ENCODE results near the gene C10orf95. TPM values are rescaled to one million over a fixed set of nuclear protein-coding genes. Genes with fewer than 3 reads are reported as not detected.

C10orf95 gene
- total RNA-seq, 2 donors from 2014 or later: not detected

DNA sequence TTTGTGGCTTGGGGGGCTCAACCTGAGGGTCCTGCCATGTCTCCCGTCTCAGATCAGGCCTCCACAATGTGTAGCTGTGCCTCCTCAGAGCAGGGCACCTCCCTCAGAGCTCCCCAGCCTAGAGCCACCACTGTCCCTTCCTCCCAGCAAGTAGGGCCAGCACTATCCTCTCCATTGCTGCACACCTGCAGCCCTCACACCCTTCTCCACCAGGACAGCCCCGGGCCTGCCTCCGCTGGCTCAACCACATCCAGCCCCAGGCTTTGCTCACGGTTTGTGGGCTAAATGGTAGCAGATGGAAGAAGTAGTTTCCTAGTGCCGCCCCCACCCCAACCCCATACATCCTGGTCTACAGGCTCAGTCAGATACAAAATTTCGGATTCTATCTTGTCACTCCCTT, 45.7 kb downstream of the C10orf95 start:
- Histone ChIP-seq H3K4me3 (no peak overlapping the region), H3K27me3 (peaks cover 0 to 4% of the 10 kb centered on the region in 2 donors), H3K36me3 (peaks cover 14% of the 10 kb centered on the region), H3K9me3 (no peaks in the 10 kb centered on the region), H3K27ac (no peak overlapping the region), H3K4me1 (peaks cover 0 to 8% of the 10 kb centered on the region in 2 donors)
- TF ChIP-seq, protein P1, sequence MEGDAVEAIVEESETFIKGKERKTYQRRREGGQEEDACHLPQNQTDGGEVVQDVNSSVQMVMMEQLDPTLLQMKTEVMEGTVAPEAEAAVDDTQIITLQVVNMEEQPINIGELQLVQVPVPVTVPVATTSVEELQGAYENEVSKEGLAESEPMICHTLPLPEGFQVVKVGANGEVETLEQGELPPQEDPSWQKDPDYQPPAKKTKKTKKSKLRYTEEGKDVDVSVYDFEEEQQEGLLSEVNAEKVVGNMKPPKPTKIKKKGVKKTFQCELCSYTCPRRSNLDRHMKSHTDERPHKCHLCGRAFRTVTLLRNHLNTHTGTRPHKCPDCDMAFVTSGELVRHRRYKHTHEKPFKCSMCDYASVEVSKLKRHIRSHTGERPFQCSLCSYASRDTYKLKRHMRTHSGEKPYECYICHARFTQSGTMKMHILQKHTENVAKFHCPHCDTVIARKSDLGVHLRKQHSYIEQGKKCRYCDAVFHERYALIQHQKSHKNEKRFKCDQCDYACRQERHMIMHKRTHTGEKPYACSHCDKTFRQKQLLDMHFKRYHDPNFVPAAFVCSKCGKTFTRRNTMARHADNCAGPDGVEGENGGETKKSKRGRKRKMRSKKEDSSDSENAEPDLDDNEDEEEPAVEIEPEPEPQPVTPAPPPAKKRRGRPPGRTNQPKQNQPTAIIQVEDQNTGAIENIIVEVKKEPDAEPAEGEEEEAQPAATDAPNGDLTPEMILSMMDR (IDR thresholded peaks at IDR 0.05): no peak
- DNase-seq (ENCODE audit: low spot score): no peak

DNA sequence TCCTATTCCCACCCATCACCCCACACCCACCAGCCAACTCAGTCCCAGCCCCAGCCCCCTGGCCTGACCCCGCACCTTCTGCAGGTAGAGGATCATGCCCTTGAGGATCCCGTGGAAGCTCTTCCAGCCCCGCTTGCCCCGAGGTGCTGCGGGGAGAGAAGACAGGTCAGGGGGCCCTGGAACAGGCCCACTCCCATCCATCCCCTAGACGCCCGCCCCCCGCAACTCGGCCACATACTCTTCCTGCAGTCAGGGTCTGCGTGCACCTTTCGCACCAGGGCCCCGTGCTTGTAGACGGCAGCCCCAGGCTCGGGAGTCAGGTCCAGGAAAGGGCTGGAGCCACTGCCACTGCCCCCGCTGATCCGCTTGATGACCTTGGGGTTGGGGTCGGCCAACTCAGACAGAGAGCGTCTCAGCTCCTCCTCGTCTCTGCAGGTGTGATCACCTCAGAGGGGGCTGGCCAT, 46.2 kb downstream of the C10orf95 start:
- peaks cover 14% of the 10 kb centered on the region for H3K36me3 ChIP-seq
- H3K27me3 ChIP-seq: no peaks in the 10 kb centered on the region
- TF ChIP-seq, protein P1 (IDR thresholded peaks at IDR 0.05): no peak
- H3K4me3 ChIP-seq: no peak overlapping the region
- no peak for DNase-seq (ENCODE audit: low spot score)
- peaks cover 0 to 4% of the 10 kb centered on the region in 2 donors for H3K4me1 ChIP-seq
- no peak overlapping the region for H3K27ac ChIP-seq
- H3K9me3 ChIP-seq: no peaks in the 10 kb centered on the region

DNA sequence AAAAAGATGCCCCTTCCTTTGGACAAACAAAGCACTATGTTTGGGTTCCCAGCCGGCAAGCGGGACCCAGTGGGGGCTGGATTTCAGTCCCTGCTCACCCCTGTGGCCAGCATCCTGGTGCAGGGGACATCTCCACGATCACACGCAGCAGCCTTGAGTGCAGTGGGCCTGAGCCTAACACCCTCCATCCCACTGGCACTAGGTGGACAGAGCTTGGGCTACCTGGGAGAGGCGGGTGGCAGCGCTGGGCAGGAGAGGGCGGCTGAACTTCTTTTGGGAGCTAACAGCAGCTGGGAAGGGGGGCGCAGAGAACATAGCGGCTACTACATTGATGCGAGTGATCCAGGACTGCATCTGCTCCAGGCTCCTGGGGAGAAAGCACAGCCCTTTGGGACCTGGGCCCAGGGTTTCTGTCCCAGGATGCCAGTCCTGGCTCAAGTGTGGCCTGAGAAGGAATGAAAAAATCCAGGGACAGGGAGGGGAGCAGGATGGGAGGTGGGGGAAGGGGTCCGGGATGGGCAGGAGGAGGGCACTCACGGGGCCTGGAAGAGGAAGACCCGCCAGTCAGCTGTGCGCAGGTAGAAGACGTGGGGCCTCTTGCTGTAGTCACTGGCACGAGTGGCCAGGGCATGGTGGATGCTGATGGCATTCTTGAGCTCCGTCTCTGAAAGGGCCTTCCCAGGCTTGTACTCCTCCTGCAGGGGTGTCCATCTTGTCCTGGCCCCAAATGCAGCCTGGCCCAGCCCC, 46.8 kb downstream of the C10orf95 start:
- TF ChIP-seq, protein P1 (IDR thresholded peaks at IDR 0.05): no peak
- Histone ChIP-seq H3K27me3 (no peaks in the 10 kb centered on the region), H3K27ac (no peak overlapping the region), H3K4me1 (peaks cover 0 to 7% of the 10 kb centered on the region in 2 donors), H3K36me3 (peaks cover 14% of the 10 kb centered on the region), H3K4me3 (no peak overlapping the region), H3K9me3 (no peaks in the 10 kb centered on the region)
- DNase-seq (ENCODE audit: low spot score): no peak

DNA sequence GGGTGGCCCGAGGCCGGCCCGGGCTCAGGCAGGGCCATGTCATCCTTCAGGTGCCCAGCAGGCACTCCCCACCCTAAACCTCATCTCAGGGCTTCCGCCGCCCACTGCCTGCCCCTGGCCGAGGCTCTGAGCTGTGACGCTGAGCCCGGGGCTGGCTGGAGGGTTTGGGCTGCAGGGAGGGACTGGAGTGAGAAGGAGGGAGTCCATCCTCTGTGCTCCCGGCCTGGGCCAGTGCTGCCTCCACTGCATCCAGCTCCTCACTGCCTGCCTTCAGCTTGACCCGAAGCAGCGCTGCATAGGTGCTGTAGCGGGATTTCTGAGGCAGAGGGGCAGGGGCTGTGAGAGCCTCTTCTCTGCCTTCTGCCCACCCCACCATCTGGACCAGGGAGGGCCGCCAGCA, 48.2 kb downstream of the C10orf95 start:
- H3K4me3 ChIP-seq: no peak overlapping the region
- peaks cover 0 to 18% of the 10 kb centered on the region in 2 donors for H3K4me1 ChIP-seq
- H3K36me3 ChIP-seq: peaks cover 14% of the 10 kb centered on the region
- TF ChIP-seq, protein P1 (IDR thresholded peaks at IDR 0.05): no peak
- H3K9me3 ChIP-seq: no peaks in the 10 kb centered on the region
- DNase-seq (ENCODE audit: low spot score): no peak
- no peaks in the 10 kb centered on the region for H3K27me3 ChIP-seq
- H3K27ac ChIP-seq: no peak overlapping the region

DNA sequence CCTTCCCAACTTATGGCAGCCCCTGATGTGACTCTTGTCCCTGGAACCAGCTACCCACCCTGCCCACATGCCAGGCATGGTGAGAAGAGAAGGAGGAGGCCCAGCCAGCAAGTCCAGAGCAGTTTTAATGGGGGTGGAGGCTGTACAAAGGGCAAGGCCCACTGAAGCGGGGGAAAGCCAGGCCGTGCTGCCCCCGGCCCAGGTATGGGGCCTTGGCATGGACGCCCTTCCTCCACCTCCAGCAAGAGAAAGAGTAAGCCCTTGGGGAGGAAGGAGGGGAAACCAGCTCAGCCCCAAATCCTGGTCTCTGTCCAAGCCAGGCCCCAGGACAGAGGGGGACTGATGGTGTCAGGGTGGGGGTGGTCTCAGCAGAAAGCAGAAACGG, 48.8 kb downstream of the C10orf95 start:
- Histone ChIP-seq H3K9me3 (no peaks in the 10 kb centered on the region), H3K4me3 (no peak overlapping the region), H3K4me1 (peaks cover 0 to 18% of the 10 kb centered on the region in 2 donors), H3K27me3 (no peaks in the 10 kb centered on the region), H3K36me3 (peaks cover 14% of the 10 kb centered on the region), H3K27ac (no peak overlapping the region)
- TF ChIP-seq, protein P1 (IDR thresholded peaks at IDR 0.05): no peak
- DNase-seq (ENCODE audit: low spot score): no peak

Measured in right atrium auricular region (tissue), 2 donors.